ENCODE results near the gene PRTG.
"Not testable (repeated sequence)": the region's sequence is repeated elsewhere in the genome, so short reads cannot be mapped to it uniquely, and the experiment has no call there.

Gene PRTG

GRCh38 chr15:55734641-55735040 lies 8.3 kb downstream of the PRTG start:
- Histone ChIP-seq H3K4me1 (ENCODE audit: control insufficient read depth in 5 of 5, insufficient read depth in 5 of 5, low read length in 5 of 5) (no peaks in the 10 kb centered on the region), H3K9me3 (ENCODE audit: control insufficient read depth in 5 of 5, low read length in 5 of 5) (no peaks in the 10 kb centered on the region), H3K36me3 (ENCODE audit: control insufficient read depth in 5 of 5, insufficient read depth in 5 of 5, low read length in 5 of 5) (no peaks in the 10 kb centered on the region), H3K27me3 (ENCODE audit: control insufficient read depth in 5 of 5, insufficient read depth in 4 of 5, low read length in 5 of 5) (peaks cover 0 to under 1% (median 0%) of the 10 kb centered on the region in 5 donors), H3K4me3 (ENCODE audit: low read depth in 1 of 5, low read length in 5 of 5) (no peak overlapping the region), H3K9ac (ENCODE audit: low read length in 5 of 5) (no peak overlapping the region), H3K27ac (ENCODE audit: low read depth, low read length) (no peak overlapping the region)

DNA sequence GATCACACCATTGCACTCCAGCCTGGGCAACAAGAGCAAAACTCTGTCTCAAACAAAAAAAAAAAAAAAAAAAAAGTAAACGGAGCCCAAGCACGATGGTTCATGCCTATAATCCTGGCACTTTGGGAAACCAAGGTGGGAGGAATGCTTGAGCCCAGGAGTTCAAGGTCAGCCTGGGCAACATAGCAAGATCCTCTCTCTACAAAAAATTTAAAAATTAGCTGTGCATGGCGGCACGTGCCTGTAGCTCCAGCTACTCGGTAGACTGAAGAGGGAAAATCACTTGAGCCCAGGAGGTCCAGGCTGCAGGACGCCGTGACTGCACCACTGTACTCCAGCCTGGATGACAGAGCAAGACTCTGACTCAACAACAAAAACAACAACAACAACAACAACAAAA lies 9.5 kb downstream of the PRTG start:
- H3K9me3 ChIP-seq (ENCODE audit: control insufficient read depth in 5 of 5, low read length in 5 of 5); H3K9ac ChIP-seq (ENCODE audit: low read length in 5 of 5); H3K27ac ChIP-seq (ENCODE audit: low read depth, low read length); H3K27me3 ChIP-seq (ENCODE audit: control insufficient read depth in 5 of 5, insufficient read depth in 4 of 5, low read length in 5 of 5); H3K4me3 ChIP-seq (ENCODE audit: low read depth in 1 of 5, low read length in 5 of 5); H3K4me1 ChIP-seq (ENCODE audit: control insufficient read depth in 5 of 5, insufficient read depth in 5 of 5, low read length in 5 of 5); H3K36me3 ChIP-seq (ENCODE audit: control insufficient read depth in 5 of 5, insufficient read depth in 5 of 5, low read length in 5 of 5): not testable (repeated sequence)

GRCh38 chr15:55721554-55722185 lies 21.3 kb downstream of the PRTG start:
- peaks cover 0 to 3% (median 0%) of the 10 kb centered on the region in 5 donors for H3K9me3 ChIP-seq (ENCODE audit: control insufficient read depth in 5 of 5, low read length in 5 of 5)
- no peak overlapping the region for H3K9ac ChIP-seq (ENCODE audit: low read length in 5 of 5)
- H3K36me3 ChIP-seq (ENCODE audit: control insufficient read depth in 5 of 5, insufficient read depth in 5 of 5, low read length in 5 of 5): no peaks in the 10 kb centered on the region
- H3K27me3 ChIP-seq (ENCODE audit: control insufficient read depth in 5 of 5, insufficient read depth in 4 of 5, low read length in 5 of 5): no peaks in the 10 kb centered on the region
- no peaks in the 10 kb centered on the region for H3K4me1 ChIP-seq (ENCODE audit: control insufficient read depth in 5 of 5, insufficient read depth in 5 of 5, low read length in 5 of 5)
- no peak overlapping the region for H3K27ac ChIP-seq (ENCODE audit: low read depth, low read length)
- H3K4me3 ChIP-seq (ENCODE audit: low read depth in 1 of 5, low read length in 5 of 5): no peak overlapping the region

DNA sequence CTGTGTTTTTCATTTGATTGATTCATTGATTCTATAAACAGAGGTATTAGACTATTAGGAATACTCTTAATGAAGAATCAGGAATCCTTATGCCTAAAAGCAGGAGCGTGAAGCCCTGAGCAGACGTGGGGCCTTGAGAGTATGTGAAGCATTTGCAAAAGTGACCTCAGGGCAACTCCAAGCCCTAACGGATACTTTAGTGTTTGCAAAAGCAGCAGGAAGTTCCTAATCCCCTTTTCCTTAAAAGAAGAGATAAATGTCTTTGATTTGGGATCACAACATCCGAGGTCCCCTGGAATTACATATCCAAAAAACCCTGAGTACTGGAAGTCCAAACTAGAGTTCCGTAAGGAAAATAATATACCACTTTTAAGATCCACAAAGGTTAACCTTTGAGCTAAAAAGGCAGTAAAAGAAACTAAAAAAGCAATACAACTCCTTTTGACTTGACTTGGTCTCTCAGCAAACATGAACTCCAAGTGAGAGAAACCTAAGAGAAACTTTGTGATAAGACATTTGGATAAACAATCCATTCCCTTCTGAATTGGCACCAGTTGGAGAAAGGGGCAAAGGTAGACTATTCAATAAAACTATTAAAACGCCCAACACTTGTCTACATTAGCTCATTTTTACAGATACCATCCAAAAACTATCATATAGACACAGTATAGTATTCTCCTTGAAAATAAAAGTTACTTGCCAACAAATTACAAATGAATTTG lies 27.4 kb downstream of the PRTG start:
- no peaks in the 10 kb centered on the region for H3K4me1 ChIP-seq (ENCODE audit: control insufficient read depth in 5 of 5, insufficient read depth in 5 of 5, low read length in 5 of 5)
- no peaks in the 10 kb centered on the region for H3K36me3 ChIP-seq (ENCODE audit: control insufficient read depth in 5 of 5, insufficient read depth in 5 of 5, low read length in 5 of 5)
- no peaks in the 10 kb centered on the region for H3K9me3 ChIP-seq (ENCODE audit: control insufficient read depth in 5 of 5, low read length in 5 of 5)
- no peak overlapping the region for H3K4me3 ChIP-seq (ENCODE audit: low read depth in 1 of 5, low read length in 5 of 5)
- H3K27me3 ChIP-seq (ENCODE audit: control insufficient read depth in 5 of 5, insufficient read depth in 4 of 5, low read length in 5 of 5): no peaks in the 10 kb centered on the region
- H3K27ac ChIP-seq (ENCODE audit: low read depth, low read length): no peak overlapping the region
- no peak overlapping the region for H3K9ac ChIP-seq (ENCODE audit: low read length in 5 of 5)

DNA sequence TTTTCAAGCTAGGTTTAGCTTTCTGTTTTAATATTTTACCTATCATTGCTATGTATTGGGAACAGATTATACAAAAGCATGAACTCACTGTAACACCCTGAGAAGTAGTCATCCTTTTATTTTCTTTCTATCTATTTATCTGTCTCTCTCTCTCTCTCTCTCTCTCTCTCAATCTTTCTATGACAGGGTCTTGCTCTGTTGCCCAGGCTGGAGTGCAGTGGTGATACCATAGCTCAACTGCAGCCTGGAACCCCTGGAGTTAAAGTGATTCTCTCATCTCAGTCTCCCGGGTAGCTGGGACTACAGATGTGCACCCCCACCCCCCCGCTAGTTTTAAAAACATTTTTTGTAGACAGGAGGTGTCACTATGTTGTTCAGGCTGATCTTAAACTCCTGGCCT lies 28.9 kb downstream of the PRTG start:
- Histone ChIP-seq H3K27ac (ENCODE audit: low read depth, low read length) (no peak overlapping the region), H3K36me3 (ENCODE audit: control insufficient read depth in 5 of 5, insufficient read depth in 5 of 5, low read length in 5 of 5) (no peaks in the 10 kb centered on the region), H3K4me3 (ENCODE audit: low read depth in 1 of 5, low read length in 5 of 5) (no peak overlapping the region), H3K9ac (ENCODE audit: low read length in 5 of 5) (no peak overlapping the region), H3K4me1 (ENCODE audit: control insufficient read depth in 5 of 5, insufficient read depth in 5 of 5, low read length in 5 of 5) (no peaks in the 10 kb centered on the region), H3K27me3 (ENCODE audit: control insufficient read depth in 5 of 5, insufficient read depth in 4 of 5, low read length in 5 of 5) (no peaks in the 10 kb centered on the region), H3K9me3 (ENCODE audit: control insufficient read depth in 5 of 5, low read length in 5 of 5) (no peaks in the 10 kb centered on the region)

GRCh38 chr15:55712363-55712762 lies 30.6 kb downstream of the PRTG start:
- Histone ChIP-seq H3K9ac (ENCODE audit: low read length in 5 of 5) (no peak overlapping the region), H3K4me3 (ENCODE audit: low read depth in 1 of 5, low read length in 5 of 5) (no peak overlapping the region), H3K4me1 (ENCODE audit: control insufficient read depth in 5 of 5, insufficient read depth in 5 of 5, low read length in 5 of 5) (no peaks in the 10 kb centered on the region), H3K27me3 (ENCODE audit: control insufficient read depth in 5 of 5, insufficient read depth in 4 of 5, low read length in 5 of 5) (no peaks in the 10 kb centered on the region), H3K27ac (ENCODE audit: low read depth, low read length) (no peak overlapping the region), H3K36me3 (ENCODE audit: control insufficient read depth in 5 of 5, insufficient read depth in 5 of 5, low read length in 5 of 5) (no peaks in the 10 kb centered on the region), H3K9me3 (ENCODE audit: control insufficient read depth in 5 of 5, low read length in 5 of 5) (no peaks in the 10 kb centered on the region)

DNA sequence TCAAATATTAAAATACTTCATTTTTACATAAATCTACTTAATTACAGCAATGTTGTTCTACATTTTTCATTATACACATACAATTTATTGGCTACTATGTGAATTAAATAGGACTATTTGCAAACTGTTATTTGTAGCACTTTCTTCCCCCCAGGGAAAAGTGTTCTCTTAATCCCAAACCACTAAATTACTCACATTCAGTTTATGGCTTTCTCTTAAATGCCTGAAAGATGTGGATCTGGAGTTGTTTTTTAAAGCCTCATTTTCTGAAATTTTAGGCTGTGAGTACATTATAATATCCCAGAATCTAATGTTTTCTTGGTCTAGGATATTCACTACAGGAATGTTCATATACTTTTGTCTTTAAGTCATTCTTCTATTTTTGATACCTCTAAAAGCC lies 32.7 kb downstream of the PRTG start:
- Histone ChIP-seq H3K9ac (ENCODE audit: low read length in 5 of 5) (no peak overlapping the region), H3K27me3 (ENCODE audit: control insufficient read depth in 5 of 5, insufficient read depth in 4 of 5, low read length in 5 of 5) (no peaks in the 10 kb centered on the region), H3K4me3 (ENCODE audit: low read depth in 1 of 5, low read length in 5 of 5) (no peak overlapping the region), H3K4me1 (ENCODE audit: control insufficient read depth in 5 of 5, insufficient read depth in 5 of 5, low read length in 5 of 5) (no peaks in the 10 kb centered on the region), H3K9me3 (ENCODE audit: control insufficient read depth in 5 of 5, low read length in 5 of 5) (no peaks in the 10 kb centered on the region), H3K27ac (ENCODE audit: low read depth, low read length) (no peak overlapping the region), H3K36me3 (ENCODE audit: control insufficient read depth in 5 of 5, insufficient read depth in 5 of 5, low read length in 5 of 5) (no peaks in the 10 kb centered on the region)

GRCh38 chr15:55709458-55709857 lies 33.5 kb downstream of the PRTG start:
- Histone ChIP-seq H3K9ac (ENCODE audit: low read length in 5 of 5) (no peak overlapping the region), H3K4me3 (ENCODE audit: low read depth in 1 of 5, low read length in 5 of 5) (no peak overlapping the region), H3K9me3 (ENCODE audit: control insufficient read depth in 5 of 5, low read length in 5 of 5) (no peaks in the 10 kb centered on the region), H3K27ac (ENCODE audit: low read depth, low read length) (no peak overlapping the region), H3K4me1 (ENCODE audit: control insufficient read depth in 5 of 5, insufficient read depth in 5 of 5, low read length in 5 of 5) (no peaks in the 10 kb centered on the region), H3K36me3 (ENCODE audit: control insufficient read depth in 5 of 5, insufficient read depth in 5 of 5, low read length in 5 of 5) (no peaks in the 10 kb centered on the region), H3K27me3 (ENCODE audit: control insufficient read depth in 5 of 5, insufficient read depth in 4 of 5, low read length in 5 of 5) (no peaks in the 10 kb centered on the region)

- no peak overlapping the region for H3K9ac ChIP-seq (ENCODE audit: low read length in 5 of 5)
- H3K4me3 ChIP-seq (ENCODE audit: low read depth in 1 of 5, low read length in 5 of 5): no peak overlapping the region
- H3K27me3 ChIP-seq (ENCODE audit: control insufficient read depth in 5 of 5, insufficient read depth in 4 of 5, low read length in 5 of 5): no peaks in the 10 kb centered on the region
- H3K4me1 ChIP-seq (ENCODE audit: control insufficient read depth in 5 of 5, insufficient read depth in 5 of 5, low read length in 5 of 5): no peaks in the 10 kb centered on the region
- H3K27ac ChIP-seq (ENCODE audit: low read depth, low read length): no peak overlapping the region
- H3K36me3 ChIP-seq (ENCODE audit: control insufficient read depth in 5 of 5, insufficient read depth in 5 of 5, low read length in 5 of 5): no peaks in the 10 kb centered on the region
- no peaks in the 10 kb centered on the region for H3K9me3 ChIP-seq (ENCODE audit: control insufficient read depth in 5 of 5, low read length in 5 of 5)
Observed at GRCh38 chr15:55708720-55709119, 34.2 kb downstream of the PRTG start.

- no peaks in the 10 kb centered on the region for H3K9me3 ChIP-seq (ENCODE audit: control insufficient read depth in 5 of 5, low read length in 5 of 5)
- H3K4me1 ChIP-seq (ENCODE audit: control insufficient read depth in 5 of 5, insufficient read depth in 5 of 5, low read length in 5 of 5): no peaks in the 10 kb centered on the region
- H3K4me3 ChIP-seq (ENCODE audit: low read depth in 1 of 5, low read length in 5 of 5): no peak overlapping the region
- H3K27me3 ChIP-seq (ENCODE audit: control insufficient read depth in 5 of 5, insufficient read depth in 4 of 5, low read length in 5 of 5): no peaks in the 10 kb centered on the region
- no peak overlapping the region for H3K9ac ChIP-seq (ENCODE audit: low read length in 5 of 5)
- H3K27ac ChIP-seq (ENCODE audit: low read depth, low read length): no peak overlapping the region
- H3K36me3 ChIP-seq (ENCODE audit: control insufficient read depth in 5 of 5, insufficient read depth in 5 of 5, low read length in 5 of 5): no peaks in the 10 kb centered on the region
Observed at GRCh38 chr15:55707951-55708350, 35.0 kb downstream of the PRTG start.

All from subcutaneous abdominal adipose tissue (tissue), 5 donors.